ENCODE data around the gene PLA2G6. TPM values are rescaled to one million over a fixed set of nuclear protein-coding genes. Genes with fewer than 3 reads are reported as not detected.
"Not testable (repeated sequence)": the region's sequence is repeated elsewhere in the genome, so short reads cannot be mapped to it uniquely, and the experiment has no call there.

The PLA2G6 gene
- total RNA-seq, 6 experiments from 2014 or later: 8.1 to 32.9 (median 19.8) TPM

- Histone ChIP-seq H3K4me3 (no peak overlapping the region), H3K4me1 (peaks cover 0 to 5% (median 0%) of the 10 kb centered on the region in 4 donors), H3K27me3 (no peaks in the 10 kb centered on the region), H3K9me3 (no peaks in the 10 kb centered on the region), H3K27ac (no peak overlapping the region), H3K36me3 (no peaks in the 10 kb centered on the region)
- peak; percentile 15 to 51 (median 45) for DNase-seq
- ATAC-seq: no peak
- TF ChIP-seq POLR2A (IDR thresholded peaks at IDR 0.05) (no peak), CTCF (IDR thresholded peaks at IDR 0.05) (no peak)
- intact Hi-C loops (cut with DNase I): no loop called here
- WGBS (ENCODE audit: insufficient coverage, low coverage, low lambda C conversion rate, missing lambda C conversion rate): 30% methylated on average over 2 of the region's 52 CpGs
Measured at GRCh38 chr22:38081941-38082828, 99.4 kb downstream of the PLA2G6 start.

GRCh38 chr22:38081636-38081940 is 100.0 kb downstream of the PLA2G6 start:
- Histone ChIP-seq H3K9me3 (no peaks in the 10 kb centered on the region), H3K4me1 (peaks cover 0 to 5% (median 0%) of the 10 kb centered on the region in 4 donors), H3K27ac (no peak overlapping the region), H3K4me3 (peak overlapping the region in 1 of 3 donors; percentile 31), H3K36me3 (no peaks in the 10 kb centered on the region), H3K27me3 (no peaks in the 10 kb centered on the region)
- intact Hi-C loops (cut with DNase I): no loop called here
- ATAC-seq: no peak
- peak in 2 of 3 donors; percentile 21 to 55 for DNase-seq
- no CpG with 5 or more reads among the region's 17 CpGs for WGBS (ENCODE audit: insufficient coverage, low coverage, low lambda C conversion rate, missing lambda C conversion rate)
- TF ChIP-seq POLR2A (IDR thresholded peaks at IDR 0.05): no peak

GRCh38 chr22:38080850-38081635 is 100.6 kb downstream of the PLA2G6 start:
- 3% methylated on average over 6 of the region's 110 CpGs for WGBS (ENCODE audit: insufficient coverage, low coverage, low lambda C conversion rate, missing lambda C conversion rate)
- peaks cover 0 to 5% (median 0%) of the 10 kb centered on the region in 4 donors for H3K4me1 ChIP-seq
- no peaks in the 10 kb centered on the region for H3K36me3 ChIP-seq
- ATAC-seq: peak; percentile 46 to 59 (median 56)
- DNase-seq: peak; percentile 47 to 58 (median 49)
- H3K9me3 ChIP-seq: no peaks in the 10 kb centered on the region
- peak overlapping the region in 1 of 3 donors; percentile 31 for H3K4me3 ChIP-seq
- no peak for TF ChIP-seq CTCF (IDR thresholded peaks at IDR 0.05)
- no peak for TF ChIP-seq POLR2A (IDR thresholded peaks at IDR 0.05)
- intact Hi-C loops (cut with DNase I): no loop called here
- H3K27me3 ChIP-seq: no peaks in the 10 kb centered on the region
- H3K27ac ChIP-seq: no peak overlapping the region

- no peak overlapping the region for H3K27ac ChIP-seq
- intact Hi-C loops (cut with DNase I): no loop called here
- no peaks in the 10 kb centered on the region for H3K9me3 ChIP-seq
- no peaks in the 10 kb centered on the region for H3K27me3 ChIP-seq
- H3K4me1 ChIP-seq: peaks cover 0 to 5% (median 0%) of the 10 kb centered on the region in 4 donors
- ATAC-seq: no peak
- TF ChIP-seq CTCF (IDR thresholded peaks at IDR 0.05) (no peak), POLR2A (IDR thresholded peaks at IDR 0.05) (no peak)
- WGBS (ENCODE audit: insufficient coverage, low coverage, low lambda C conversion rate, missing lambda C conversion rate): 70% methylated on average over 2 of the region's 11 CpGs
- no peak overlapping the region for H3K4me3 ChIP-seq
- peak in 2 of 3 donors; percentile 13 to 43 for DNase-seq
- H3K36me3 ChIP-seq: no peaks in the 10 kb centered on the region
Measured at GRCh38 chr22:38080474-38080849, 101.2 kb downstream of the PLA2G6 start.

- Histone ChIP-seq H3K36me3 (peaks cover 0 to 2% (median 0%) of the 10 kb centered on the region in 4 donors), H3K4me1 (peaks cover 0 to 11% (median 0%) of the 10 kb centered on the region in 4 donors), H3K27ac (no peak overlapping the region), H3K9me3 (no peaks in the 10 kb centered on the region), H3K27me3 (no peaks in the 10 kb centered on the region), H3K4me3 (no peak overlapping the region)
- DNase-seq (peak in 2 of 3 donors; percentile 9 to 46), ATAC-seq (no peak)
- TF ChIP-seq CTCF (IDR thresholded peaks at IDR 0.05): no peak
- no peak for TF ChIP-seq POLR2A (IDR thresholded peaks at IDR 0.05)
- WGBS (ENCODE audit: insufficient coverage, low coverage, low lambda C conversion rate, missing lambda C conversion rate): 60% methylated on average over 1 of the region's 7 CpGs
- intact Hi-C loops (cut with DNase I): no loop called here
Measured at GRCh38 chr22:38079804-38080203, 101.8 kb downstream of the PLA2G6 start.

- H3K36me3 ChIP-seq; H3K27ac ChIP-seq; H3K4me3 ChIP-seq; H3K9me3 ChIP-seq; H3K27me3 ChIP-seq; ATAC-seq; intact Hi-C loops (cut with DNase I): not testable (repeated sequence)
- 76% methylated on average over 2 of the region's 2 CpGs for WGBS (ENCODE audit: insufficient coverage, low coverage, low lambda C conversion rate, missing lambda C conversion rate)
- DNase-seq: peak in 1 of 3 donors; percentile 4
- H3K4me1 ChIP-seq: peaks cover 0 to 14% (median 0%) of the 10 kb centered on the region in 4 donors
Measured at GRCh38 chr22:38079208-38079607, 102.4 kb downstream of the PLA2G6 start.
